Measurements from ENCODE around the gene RASGEF1B. TPM values are rescaled to one million over a fixed set of nuclear protein-coding genes. Genes with fewer than 3 reads are reported as not detected.

The RASGEF1B gene
- total RNA-seq, 1 experiment from 2014 or later = 6.9 TPM

DNA sequence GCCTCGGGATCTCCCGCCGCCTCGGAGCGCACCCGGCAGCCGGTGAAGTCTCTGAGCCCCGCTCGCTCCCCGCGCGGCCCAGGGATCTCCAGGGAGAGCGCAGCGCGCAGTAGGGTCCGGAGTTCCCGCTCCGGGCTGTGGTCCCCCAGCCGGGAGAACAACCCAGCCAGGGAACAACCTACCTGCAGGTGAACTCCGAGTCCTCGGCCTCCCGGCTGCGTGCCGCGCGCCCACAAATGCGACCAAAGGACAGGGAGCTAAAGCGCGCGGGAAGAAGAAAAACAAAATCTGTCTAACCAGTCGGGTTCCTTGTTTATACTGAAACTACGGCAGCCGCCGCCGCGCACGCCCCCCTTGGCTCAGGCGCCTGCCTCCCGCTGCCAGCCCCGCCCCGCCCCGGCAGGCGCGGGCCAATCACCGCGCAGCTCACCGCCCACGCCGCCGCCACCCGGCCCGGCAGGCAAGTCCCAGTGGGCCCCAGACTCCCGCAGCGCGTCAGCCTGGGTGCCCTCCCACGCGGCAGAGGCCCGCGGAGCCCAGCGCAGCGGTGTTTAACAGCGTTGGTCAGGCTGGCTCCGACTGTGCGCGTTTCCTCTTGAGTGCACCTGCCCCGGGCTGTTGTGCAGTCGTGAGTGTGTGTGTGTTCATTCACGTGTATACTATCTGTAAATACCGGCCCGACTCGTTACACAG lies at the start of gene RASGEF1B (continued):
- TF ChIP-seq, protein P1, sequence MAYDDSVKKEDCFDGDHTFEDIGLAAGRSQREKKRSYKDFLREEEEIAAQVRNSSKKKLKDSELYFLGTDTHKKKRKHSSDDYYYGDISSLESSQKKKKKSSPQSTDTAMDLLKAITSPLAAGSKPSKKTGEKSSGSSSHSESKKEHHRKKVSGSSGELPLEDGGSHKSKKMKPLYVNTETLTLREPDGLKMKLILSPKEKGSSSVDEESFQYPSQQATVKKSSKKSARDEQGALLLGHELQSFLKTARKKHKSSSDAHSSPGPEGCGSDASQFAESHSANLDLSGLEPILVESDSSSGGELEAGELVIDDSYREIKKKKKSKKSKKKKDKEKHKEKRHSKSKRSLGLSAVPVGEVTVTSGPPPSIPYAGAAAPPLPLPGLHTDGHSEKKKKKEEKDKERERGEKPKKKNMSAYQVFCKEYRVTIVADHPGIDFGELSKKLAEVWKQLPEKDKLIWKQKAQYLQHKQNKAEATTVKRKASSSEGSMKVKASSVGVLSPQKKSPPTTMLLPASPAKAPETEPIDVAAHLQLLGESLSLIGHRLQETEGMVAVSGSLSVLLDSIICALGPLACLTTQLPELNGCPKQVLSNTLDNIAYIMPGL (CRISPR knock-in tag; IDR thresholded peaks at IDR 0.05) = no peak
- TF ChIP-seq FOXK1 (CRISPR knock-in tag; IDR thresholded peaks at IDR 0.05) (peak; percentile 82), ETV6 (CRISPR knock-in tag; IDR thresholded peaks at IDR 0.05) (peak; percentile 70; the same call in 1 of the 2 replicates), KAT7 (CRISPR knock-in tag; IDR thresholded peaks at IDR 0.05; ENCODE audit: borderline replicate concordance) (0 out of 2 replicates have a peak, but pooled peaks have one; percentile 49), FOXP1 (CRISPR knock-in tag; IDR thresholded peaks at IDR 0.05; ENCODE audit: borderline replicate concordance) (peak; percentile 60; the same call in 1 of the 2 replicates), SP1 (CRISPR knock-in tag; conservative IDR thresholded peaks at IDR 0.05) (peak; percentile 73), ZNF263 (CRISPR knock-in tag; IDR thresholded peaks at IDR 0.05; ENCODE audit: low read depth) (no peak)
- TF ChIP-seq, protein P2, sequence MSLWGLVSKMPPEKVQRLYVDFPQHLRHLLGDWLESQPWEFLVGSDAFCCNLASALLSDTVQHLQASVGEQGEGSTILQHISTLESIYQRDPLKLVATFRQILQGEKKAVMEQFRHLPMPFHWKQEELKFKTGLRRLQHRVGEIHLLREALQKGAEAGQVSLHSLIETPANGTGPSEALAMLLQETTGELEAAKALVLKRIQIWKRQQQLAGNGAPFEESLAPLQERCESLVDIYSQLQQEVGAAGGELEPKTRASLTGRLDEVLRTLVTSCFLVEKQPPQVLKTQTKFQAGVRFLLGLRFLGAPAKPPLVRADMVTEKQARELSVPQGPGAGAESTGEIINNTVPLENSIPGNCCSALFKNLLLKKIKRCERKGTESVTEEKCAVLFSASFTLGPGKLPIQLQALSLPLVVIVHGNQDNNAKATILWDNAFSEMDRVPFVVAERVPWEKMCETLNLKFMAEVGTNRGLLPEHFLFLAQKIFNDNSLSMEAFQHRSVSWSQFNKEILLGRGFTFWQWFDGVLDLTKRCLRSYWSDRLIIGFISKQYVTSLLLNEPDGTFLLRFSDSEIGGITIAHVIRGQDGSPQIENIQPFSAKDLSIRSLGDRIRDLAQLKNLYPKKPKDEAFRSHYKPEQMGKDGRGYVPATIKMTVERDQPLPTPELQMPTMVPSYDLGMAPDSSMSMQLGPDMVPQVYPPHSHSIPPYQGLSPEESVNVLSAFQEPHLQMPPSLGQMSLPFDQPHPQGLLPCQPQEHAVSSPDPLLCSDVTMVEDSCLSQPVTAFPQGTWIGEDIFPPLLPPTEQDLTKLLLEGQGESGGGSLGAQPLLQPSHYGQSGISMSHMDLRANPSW (CRISPR knock-in tag; conservative IDR thresholded peaks at IDR 0.05; ENCODE audit: low read depth) = 0 out of 2 replicates have a peak, but pooled peaks have one; percentile 53
- TF ChIP-seq, protein P3, sequence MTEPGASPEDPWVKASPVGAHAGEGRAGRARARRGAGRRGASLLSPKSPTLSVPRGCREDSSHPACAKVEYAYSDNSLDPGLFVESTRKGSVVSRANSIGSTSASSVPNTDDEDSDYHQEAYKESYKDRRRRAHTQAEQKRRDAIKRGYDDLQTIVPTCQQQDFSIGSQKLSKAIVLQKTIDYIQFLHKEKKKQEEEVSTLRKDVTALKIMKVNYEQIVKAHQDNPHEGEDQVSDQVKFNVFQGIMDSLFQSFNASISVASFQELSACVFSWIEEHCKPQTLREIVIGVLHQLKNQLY (CRISPR knock-in tag; IDR thresholded peaks at IDR 0.05) = no peak
- TF ChIP-seq, protein P4, sequence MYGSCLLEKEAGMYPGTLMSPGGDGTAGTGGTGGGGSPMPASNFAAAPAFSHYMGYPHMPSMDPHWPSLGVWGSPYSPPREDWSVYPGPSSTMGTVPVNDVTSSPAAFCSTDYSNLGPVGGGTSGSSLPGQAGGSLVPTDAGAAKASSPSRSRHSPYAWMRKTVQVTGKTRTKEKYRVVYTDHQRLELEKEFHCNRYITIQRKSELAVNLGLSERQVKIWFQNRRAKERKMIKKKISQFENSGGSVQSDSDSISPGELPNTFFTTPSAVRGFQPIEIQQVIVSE (CRISPR knock-in tag; IDR thresholded peaks at IDR 0.05; ENCODE audit: borderline replicate concordance) = no peak
- TF ChIP-seq, protein P5, sequence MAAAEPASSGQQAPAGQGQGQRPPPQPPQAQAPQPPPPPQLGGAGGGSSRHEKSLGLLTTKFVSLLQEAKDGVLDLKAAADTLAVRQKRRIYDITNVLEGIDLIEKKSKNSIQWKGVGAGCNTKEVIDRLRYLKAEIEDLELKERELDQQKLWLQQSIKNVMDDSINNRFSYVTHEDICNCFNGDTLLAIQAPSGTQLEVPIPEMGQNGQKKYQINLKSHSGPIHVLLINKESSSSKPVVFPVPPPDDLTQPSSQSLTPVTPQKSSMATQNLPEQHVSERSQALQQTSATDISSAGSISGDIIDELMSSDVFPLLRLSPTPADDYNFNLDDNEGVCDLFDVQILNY (CRISPR knock-in tag; IDR thresholded peaks at IDR 0.05) = peak; percentile 1; the same call in 1 of the 2 replicates
- TF ChIP-seq, protein P6, sequence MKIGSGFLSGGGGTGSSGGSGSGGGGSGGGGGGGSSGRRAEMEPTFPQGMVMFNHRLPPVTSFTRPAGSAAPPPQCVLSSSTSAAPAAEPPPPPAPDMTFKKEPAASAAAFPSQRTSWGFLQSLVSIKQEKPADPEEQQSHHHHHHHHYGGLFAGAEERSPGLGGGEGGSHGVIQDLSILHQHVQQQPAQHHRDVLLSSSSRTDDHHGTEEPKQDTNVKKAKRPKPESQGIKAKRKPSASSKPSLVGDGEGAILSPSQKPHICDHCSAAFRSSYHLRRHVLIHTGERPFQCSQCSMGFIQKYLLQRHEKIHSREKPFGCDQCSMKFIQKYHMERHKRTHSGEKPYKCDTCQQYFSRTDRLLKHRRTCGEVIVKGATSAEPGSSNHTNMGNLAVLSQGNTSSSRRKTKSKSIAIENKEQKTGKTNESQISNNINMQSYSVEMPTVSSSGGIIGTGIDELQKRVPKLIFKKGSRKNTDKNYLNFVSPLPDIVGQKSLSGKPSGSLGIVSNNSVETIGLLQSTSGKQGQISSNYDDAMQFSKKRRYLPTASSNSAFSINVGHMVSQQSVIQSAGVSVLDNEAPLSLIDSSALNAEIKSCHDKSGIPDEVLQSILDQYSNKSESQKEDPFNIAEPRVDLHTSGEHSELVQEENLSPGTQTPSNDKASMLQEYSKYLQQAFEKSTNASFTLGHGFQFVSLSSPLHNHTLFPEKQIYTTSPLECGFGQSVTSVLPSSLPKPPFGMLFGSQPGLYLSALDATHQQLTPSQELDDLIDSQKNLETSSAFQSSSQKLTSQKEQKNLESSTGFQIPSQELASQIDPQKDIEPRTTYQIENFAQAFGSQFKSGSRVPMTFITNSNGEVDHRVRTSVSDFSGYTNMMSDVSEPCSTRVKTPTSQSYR (CRISPR knock-in tag; IDR thresholded peaks at IDR 0.05) = no peak
- TF ChIP-seq, protein P7, sequence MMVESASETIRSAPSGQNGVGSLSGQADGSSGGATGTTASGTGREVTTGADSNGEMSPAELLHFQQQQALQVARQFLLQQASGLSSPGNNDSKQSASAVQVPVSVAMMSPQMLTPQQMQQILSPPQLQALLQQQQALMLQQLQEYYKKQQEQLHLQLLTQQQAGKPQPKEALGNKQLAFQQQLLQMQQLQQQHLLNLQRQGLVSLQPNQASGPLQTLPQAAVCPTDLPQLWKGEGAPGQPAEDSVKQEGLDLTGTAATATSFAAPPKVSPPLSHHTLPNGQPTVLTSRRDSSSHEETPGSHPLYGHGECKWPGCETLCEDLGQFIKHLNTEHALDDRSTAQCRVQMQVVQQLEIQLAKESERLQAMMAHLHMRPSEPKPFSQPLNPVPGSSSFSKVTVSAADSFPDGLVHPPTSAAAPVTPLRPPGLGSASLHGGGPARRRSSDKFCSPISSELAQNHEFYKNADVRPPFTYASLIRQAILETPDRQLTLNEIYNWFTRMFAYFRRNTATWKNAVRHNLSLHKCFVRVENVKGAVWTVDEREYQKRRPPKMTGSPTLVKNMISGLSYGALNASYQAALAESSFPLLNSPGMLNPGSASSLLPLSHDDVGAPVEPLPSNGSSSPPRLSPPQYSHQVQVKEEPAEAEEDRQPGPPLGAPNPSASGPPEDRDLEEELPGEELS (CRISPR knock-in tag; IDR thresholded peaks at IDR 0.05) = 0 out of 2 replicates have a peak, but pooled peaks have one; percentile 13

Data from WTC11 (cell line).